ENCODE results near the gene HBQ1. TPM values are rescaled to one million over a fixed set of nuclear protein-coding genes. Genes with fewer than 3 reads are reported as not detected.
"Not testable (repeated sequence)": the region's sequence is repeated elsewhere in the genome, so short reads cannot be mapped to it uniquely, and the experiment has no call there.

The HBQ1 gene
- total RNA-seq, 2 experiments from 2014 or later: 2.2 to 3.2 TPM

- TF ChIP-seq CTCF (IDR thresholded peaks at IDR 0.05): no peak
- CTCF ChIA-PET: interaction anchor here (1.1 to 3.3 kb wide), 7 partner anchors 11 to 133 kb away, joined by 3 to 18 read pairs (median 4); no protein-coding TSS in a partner anchor
- no peaks in the 10 kb centered on the region for H3K27me3 Mint-ChIP-seq
- intact Hi-C loops (cut with micrococcal nuclease): no loop called here
- ATAC-seq: peak; percentile 93
- H3K9me3 Mint-ChIP-seq: no peaks in the 10 kb centered on the region
- peaks cover 34% of the 10 kb centered on the region for H3K36me3 Mint-ChIP-seq (ENCODE audit: low read depth)
- H3K4me3 Mint-ChIP-seq: peak within 1 kb of the TSS; percentile 92
- H3K27ac Mint-ChIP-seq: peak within 1 kb of the TSS; percentile 93
- peak; percentile 93 for DNase-seq
- POLR2A ChIA-PET: interaction anchor here (0.6 to 2.4 kb wide), 13 partner anchors 15 to 1218 kb away, joined by 3 to 7 read pairs (median 3); partner anchors contain the start of genes AXIN1 and PGAP6
- H3K4me1 Mint-ChIP-seq (ENCODE audit: low read depth): peaks cover 32% of the 10 kb centered on the region
Measured at GRCh38 chr16:228852-229730, 48.8 kb downstream of the HBQ1 start, which contains the start of gene LUC7L. Gene LUC7L (minus strand): TSS chr16:229449. CDS start chr16:229339, 110 bp downstream.

- Mint-ChIP-seq H3K27me3 (no peaks in the 10 kb centered on the region), H3K9me3 (no peaks in the 10 kb centered on the region), H3K36me3 (ENCODE audit: low read depth) (peaks cover 35% of the 10 kb centered on the region), H3K4me3 (peak overlapping the region; percentile 92), H3K4me1 (ENCODE audit: low read depth) (peaks cover 32% of the 10 kb centered on the region), H3K27ac (no peak overlapping the region)
- ChIA-PET POLR2A (interaction anchor here (0.8 to 2.4 kb wide), 5 partner anchors 20 to 181 kb away, joined by 3 to 7 read pairs (median 3); partner anchors contain the start of genes AXIN1 and PGAP6), CTCF (interaction anchor here (1.0 to 3.3 kb wide), 3 partner anchors 10 to 132 kb away, joined by 3 to 18 read pairs (median 5); no protein-coding TSS in a partner anchor)
- no peak for ATAC-seq
- DNase-seq: no peak
- intact Hi-C loops (cut with micrococcal nuclease): loop anchor here (10.0 kb wide), 1 partner anchor 125 kb away; the partner anchor contains the start of gene AXIN1
- TF ChIP-seq CTCF (IDR thresholded peaks at IDR 0.05): no peak
Measured at GRCh38 chr16:229731-230281, 49.5 kb downstream of the HBQ1 start.

GRCh38 chr16:230351-230750, 50.1 kb downstream of the HBQ1 start:
- H3K9me3 Mint-ChIP-seq, DNase-seq, H3K4me3 Mint-ChIP-seq, H3K27ac Mint-ChIP-seq, H3K27me3 Mint-ChIP-seq, ATAC-seq, POLR2A ChIA-PET: not testable (repeated sequence)
- Mint-ChIP-seq H3K4me1 (ENCODE audit: low read depth) (peaks cover 32% of the 10 kb centered on the region), H3K36me3 (ENCODE audit: low read depth) (peaks cover 32% of the 10 kb centered on the region)
- CTCF ChIA-PET: interaction anchor here (1.0 to 3.3 kb wide), 3 partner anchors 10 to 132 kb away, joined by 3 to 18 read pairs (median 5); no protein-coding TSS in a partner anchor
- intact Hi-C loops (cut with micrococcal nuclease): loop anchor here (10.0 kb wide), 1 partner anchor 124 kb away; the partner anchor contains the start of gene AXIN1

Other genes starting within 250 kb of the HBQ1 start
- 10 to 100 TPM; 51.3 to 52.6 TPM for gene POLR3K, start 126.9 kb upstream of the HBQ1 start, total RNA-seq
- 10 to 100 TPM; 39.4 to 39.7 TPM for gene SNRNP25, start 126.6 kb upstream of the HBQ1 start, total RNA-seq
- under 1 TPM in 1 of 2 experiments, not detected in 1; 0.61 TPM for gene RHBDF1, start 107.8 kb upstream of the HBQ1 start, total RNA-seq
- gene MPG, start 102.2 kb upstream of the HBQ1 start, total RNA-seq: 10 to 100 TPM; 51.7 to 54.2 TPM
- 10 to 100 TPM; 40.7 to 40.9 TPM for gene NPRL3, start 41.8 kb upstream of the HBQ1 start, total RNA-seq
- not detected for gene HBZ, start 27.8 kb upstream of the HBQ1 start, total RNA-seq
- not detected for gene HBM, start 14.5 kb upstream of the HBQ1 start, total RNA-seq
- gene HBA2, start 7.6 kb upstream of the HBQ1 start, total RNA-seq: not detected
- gene HBA1, start 3.8 kb upstream of the HBQ1 start, total RNA-seq: not detected
- 10 to 100 TPM; 68.0 to 72.8 TPM for gene LUC7L, start 49.0 kb downstream of the HBQ1 start, total RNA-seq
- 10 to 100 TPM; 18.3 to 21.5 TPM for gene FAM234A, start 54.4 kb downstream of the HBQ1 start, total RNA-seq
- gene RGS11, start 95.5 kb downstream of the HBQ1 start, total RNA-seq: not detected
- not detected for gene ARHGDIG, start 100.1 kb downstream of the HBQ1 start, total RNA-seq
- not detected for gene PDIA2, start 102.7 kb downstream of the HBQ1 start, total RNA-seq
- 10 to 100 TPM; 24.1 to 24.9 TPM for gene AXIN1, start 172.3 kb downstream of the HBQ1 start, total RNA-seq
- 10 to 100 TPM; 95.0 to 98.2 TPM for gene MRPL28, start 190.1 kb downstream of the HBQ1 start, total RNA-seq
- 10 to 100 TPM; 21.9 to 24.8 TPM for gene PGAP6, start 201.5 kb downstream of the HBQ1 start, total RNA-seq
- gene NME4, start 216.7 kb downstream of the HBQ1 start, total RNA-seq: 10 to 100 TPM; 22.9 to 24.2 TPM
- gene DECR2, start 221.4 kb downstream of the HBQ1 start, total RNA-seq: 1 to 10 TPM; 9.7 to 10.0 TPM
- gene RAB11FIP3, start 245.2 kb downstream of the HBQ1 start, total RNA-seq: 10 to 100 TPM; 18.7 to 20.4 TPM